Adrenal gland (tissue), 19 donors: ENCODE results near the gene PRKD1. TPM values are rescaled to one million over a fixed set of nuclear protein-coding genes. Genes with fewer than 3 reads are reported as not detected.

ENCODE experiments used
- DNase-seq, 7 donors: peaks; one replicate each; pipeline ENCODE4 v3.0.0-alpha.2; 2019 to 2020
- H3K27ac ChIP-seq, 5 donors: fragments of 200-600 bp; sonication (generic) in 4 of 5; 1 replicate in 3 of 5; 2 replicates in 2 of 5; pipeline versions ENCODE4 v1.5.1 to v1.8.0; 2016 to 2020; ENCODE audit warnings: mild to moderate bottlenecking in 1 of 5
- H3K27me3 ChIP-seq: fragments of 200-600 bp; 2 replicates; pipeline ENCODE4 v1.8.0; 2021
- H3K36me3 ChIP-seq, 2 donors: fragments of 200-600 bp; replicated peaks in 1 of 2; 1 replicate in 1 of 2; 2 replicates in 1 of 2; pipeline versions ENCODE4 v1.5.1 to v1.8.0; 2018 to 2022
- H3K4me1 ChIP-seq, 2 donors: fragments of 200-600 bp; replicated peaks in 1 of 2; 1 replicate in 1 of 2; 2 replicates in 1 of 2; pipeline versions ENCODE4 v1.5.1 to v1.8.0; 2018 to 2021
- H3K4me3 ChIP-seq, 4 donors: fragments of 200-600 bp; sonication (generic) in 3 of 4; one replicate each; pipeline ENCODE4 v1.5.1; 2016 to 2018
- H3K9me3 ChIP-seq, 3 donors: fragments of 200-600 bp; sonication (generic) in 1 of 3; replicated peaks in 1 of 3; 1 replicate in 2 of 3; 2 replicates in 1 of 3; pipeline versions ENCODE4 v1.5.1 to v1.8.0; 2016 to 2021
- POLR2A ChIP-seq, 2 donors: fragments of 450-650 bp; IDR thresholded peaks; one replicate each; pipeline ENCODE4 v1.6.1; 2017; ENCODE audit warnings: antibody characterized with exemption in 2 of 2, mild to moderate bottlenecking in 2 of 2, moderate library complexity in 1 of 2
- WGBS, 4 donors: extraction: QIAGEN DNeasy Blood & Tissue Kit in 2 of 4; methylation state at CpG; one replicate each; pipeline versions ENCODE4 v1.1.5 to v1.1.7; 2013 to 2017; 5-methylcytosine and 5-hydroxymethylcytosine counted together
- intact Hi-C, 2 donors: fragments of 100-400 bp; cut with DNase I; formaldehyde crosslinking; loops; one replicate each; pipeline versions ENCODE4 v1.14.1 to v1.15.0; 2022 to 2023
- long read RNA-seq, 10 donors: library from polyadenylated mRNA in 3 of 10; unstranded in 2 of 10; stranded (forward) in 1 of 10; transcript quantifications; one replicate each; pipeline ENCODE4 v2.0.0 and lab custom pipeline, GENCODE V29; 2021 to 2026
- polyA plus RNA-seq, 3 donors: library from polyadenylated mRNA; stranded (reverse); fragments of 200-250 nt in 2 of 3; fragments of 350-450 nt in 1 of 3; fragmentation: Illumina TruSeq in 1 of 3; extraction: RNeasy Lipid Tissue Mini Kit (QIAGEN cat#74804) in 1 of 3; gene quantifications; one replicate each; pipeline ENCODE4 v1.2.3, GENCODE V29; 2013 to 2014
- total RNA-seq, 9 donors: library from RNA; depleted of rRNA in 4 of 9; stranded (reverse); fragments of >200 nt in 4 of 9; fragments of 120-200 nt in 1 of 9; fragmentation: NEBNext Ultra II Directional in 1 of 9; extraction: Animal tissue kit (Norgen Biotek cat#: 25700) in 1 of 9; gene quantifications; one replicate each; pipeline versions ENCODE4 v1.1.0 to v1.2.4, GENCODE V29; 2013 to 2023
- TF ChIP-seq, protein P1 (sequence below), 6 experiments: fragments of 450-650 bp in 4 of 6; fragments of 200-600 bp in 2 of 6; sonication (generic) in 1 of 6; IDR thresholded peaks; 1 replicate in 5 of 6; 2 replicates in 1 of 6; pipeline versions ENCODE4 v1.5.1 to v1.8.0; 2016 to 2021; ENCODE audit warnings: antibody characterized with exemption in 6 of 6, mild to moderate bottlenecking in 2 of 6, moderate library complexity in 1 of 6
- donor health status: healthy with polysubstance abuse.
- donor health status: Bipolar disorder and iron deficiency.
- donor health status: DM: yes; HTN: yes; CAD: no.
- donor health status: DM: no; HTN: no; CAD: no.
- donor health status: DM: no; HTN: no; CAD: no.
- donor health status: DM: yes; HTN: yes; CAD: no.

The PRKD1 gene
- 10 to 100 TPM in 8 of 9 donors, 1 to 10 TPM in 1; 9.9 to 30.1 (median 24.3) TPM for total RNA-seq
- polyA plus RNA-seq = 1 to 10 TPM; 6.9 to 9.2 (median 7.7) TPM
- long read RNA-seq, donor 1, partial matches to known transcripts = 7 of 7 reads
- long read RNA-seq, donor 1, other reads (novel, unspliced or antisense) = 0 of 7 reads
- long read RNA-seq, donor 2, partial matches to known transcripts = 5 of 5 reads
- long read RNA-seq, donor 2, other reads (novel, unspliced or antisense) = 0 of 5 reads
- long read RNA-seq, donor 3 = 0 reads
- long read RNA-seq, donor 4, partial matches to known transcripts = 0 of 2 reads
- long read RNA-seq, donor 4, other reads (novel, unspliced or antisense) = 2 of 2 reads
- long read RNA-seq, donor 5, partial matches to known transcripts = 10 of 12 reads
- long read RNA-seq, donor 5, other reads (novel, unspliced or antisense) = 2 of 12 reads
- long read RNA-seq, donor 6, partial matches to known transcripts = 1 of 3 reads
- long read RNA-seq, donor 6, other reads (novel, unspliced or antisense) = 2 of 3 reads
- long read RNA-seq, donor 7 = 0 reads
- long read RNA-seq, donor 8, partial matches to known transcripts = 6 of 6 reads
- long read RNA-seq, donor 8, other reads (novel, unspliced or antisense) = 0 of 6 reads
- long read RNA-seq, donor 9, partial matches to known transcripts = 5 of 5 reads
- long read RNA-seq, donor 9, other reads (novel, unspliced or antisense) = 0 of 5 reads
- long read RNA-seq, donor 10 = 0 reads

DNA sequence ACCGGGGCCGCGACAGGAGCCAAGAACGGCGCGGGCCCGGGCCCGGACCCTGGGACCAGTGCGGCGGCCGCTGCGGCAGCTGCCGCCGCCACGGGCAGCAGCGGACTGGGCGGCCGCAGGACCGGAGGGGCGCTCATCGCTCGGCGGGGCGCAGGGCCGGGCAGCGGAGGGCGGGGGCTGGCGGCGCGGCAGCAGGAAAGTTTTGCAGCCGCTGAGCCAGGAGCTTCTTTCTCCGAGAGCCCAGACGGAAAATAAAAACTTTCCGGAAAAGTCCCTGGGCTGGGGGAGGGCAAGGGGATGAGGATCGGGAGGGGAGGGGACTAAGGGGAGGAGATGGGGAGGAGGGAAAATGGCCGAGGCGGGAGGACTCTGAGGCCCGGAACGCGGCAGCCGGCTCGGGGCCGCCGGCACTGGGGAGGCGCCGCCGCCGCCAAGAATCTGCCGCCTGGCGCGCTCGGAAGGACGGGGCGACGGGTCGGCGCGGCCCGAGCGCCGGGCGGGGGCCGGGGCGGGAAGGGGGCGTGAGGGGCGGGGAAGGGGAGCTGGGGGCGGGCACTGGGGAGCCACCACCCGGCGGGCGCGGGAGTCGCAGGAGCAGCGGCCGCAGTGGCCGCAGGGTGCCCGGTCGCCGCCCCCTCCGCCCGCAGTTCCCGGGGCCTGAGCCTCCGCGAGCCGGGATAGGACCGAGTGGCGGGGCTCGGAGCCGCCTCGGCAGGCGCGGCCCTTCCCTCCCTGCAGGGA, at the start of gene PRKD1:
PRKD1 (minus strand) TSS at position 472 of the 741 bp plus-strand sequence.
- TF ChIP-seq, protein P1, sequence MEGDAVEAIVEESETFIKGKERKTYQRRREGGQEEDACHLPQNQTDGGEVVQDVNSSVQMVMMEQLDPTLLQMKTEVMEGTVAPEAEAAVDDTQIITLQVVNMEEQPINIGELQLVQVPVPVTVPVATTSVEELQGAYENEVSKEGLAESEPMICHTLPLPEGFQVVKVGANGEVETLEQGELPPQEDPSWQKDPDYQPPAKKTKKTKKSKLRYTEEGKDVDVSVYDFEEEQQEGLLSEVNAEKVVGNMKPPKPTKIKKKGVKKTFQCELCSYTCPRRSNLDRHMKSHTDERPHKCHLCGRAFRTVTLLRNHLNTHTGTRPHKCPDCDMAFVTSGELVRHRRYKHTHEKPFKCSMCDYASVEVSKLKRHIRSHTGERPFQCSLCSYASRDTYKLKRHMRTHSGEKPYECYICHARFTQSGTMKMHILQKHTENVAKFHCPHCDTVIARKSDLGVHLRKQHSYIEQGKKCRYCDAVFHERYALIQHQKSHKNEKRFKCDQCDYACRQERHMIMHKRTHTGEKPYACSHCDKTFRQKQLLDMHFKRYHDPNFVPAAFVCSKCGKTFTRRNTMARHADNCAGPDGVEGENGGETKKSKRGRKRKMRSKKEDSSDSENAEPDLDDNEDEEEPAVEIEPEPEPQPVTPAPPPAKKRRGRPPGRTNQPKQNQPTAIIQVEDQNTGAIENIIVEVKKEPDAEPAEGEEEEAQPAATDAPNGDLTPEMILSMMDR (IDR thresholded peaks at IDR 0.05) = peak in 3 of 6 experiments; percentile 15 to 40 (median 26)
- TF ChIP-seq POLR2A (IDR thresholded peaks at IDR 0.05) = peak in 1 of 2 donors; percentile 43
- intact Hi-C loops = loop anchor here (5.0 to 10.0 kb wide), 2 partner anchors 343 to 380 kb away; no protein-coding TSS in a partner anchor
- peak; percentile 67 to 81 (median 73) for DNase-seq
- Histone ChIP-seq H3K27ac (peak within 1 kb of the TSS in 4 of 5 donors; percentile 45 to 90 (median 76)), H3K4me3 (peak within 1 kb of the TSS; percentile 58 to 92 (median 68)), H3K27me3 (no peaks in the 10 kb centered on the region), H3K36me3 (no peaks in the 10 kb centered on the region), H3K9me3 (no peaks in the 10 kb centered on the region), H3K4me1 (peaks cover 20 to 23% of the 10 kb centered on the region in 2 donors)
- 0 to 1% (median 1%) methylated on average over 24 to 91 of the region's 91 CpGs for WGBS, 4 donors

DNA sequence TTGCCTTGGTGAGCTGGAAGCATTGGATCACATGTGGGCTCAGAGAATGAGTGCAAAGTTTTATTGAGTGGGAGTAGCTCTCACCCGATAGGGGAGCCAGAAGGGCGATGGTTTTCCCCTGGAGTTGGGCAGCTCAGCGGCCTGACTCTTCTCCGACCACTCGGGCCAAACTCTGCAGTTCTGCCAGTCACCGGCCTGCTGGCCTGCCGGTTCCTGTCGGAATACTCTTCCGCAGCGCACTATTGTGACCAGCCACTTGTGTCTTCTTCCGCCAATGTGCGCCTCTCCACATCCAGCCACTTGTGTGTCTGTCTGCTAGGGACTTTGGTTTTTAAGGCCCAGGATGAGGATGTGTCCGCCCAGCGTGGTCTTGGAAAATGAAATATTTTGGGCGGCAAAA, 43.5 kb upstream of the PRKD1 start:
- H3K4me1 ChIP-seq = no peaks in the 10 kb centered on the region
- WGBS, 4 donors = 94 to 96% (median 95%) methylated on average over 8 to 15 of the region's 15 CpGs
- no peak overlapping the region for H3K4me3 ChIP-seq
- no peaks in the 10 kb centered on the region for H3K9me3 ChIP-seq
- H3K27ac ChIP-seq = no peak overlapping the region
- H3K27me3 ChIP-seq = no peaks in the 10 kb centered on the region
- DNase-seq = no peak
- no peaks in the 10 kb centered on the region for H3K36me3 ChIP-seq
- intact Hi-C loops = no loop called here
- TF ChIP-seq POLR2A (IDR thresholded peaks at IDR 0.05) = no peak
- TF ChIP-seq, protein P1 (IDR thresholded peaks at IDR 0.05) = no peak

DNA sequence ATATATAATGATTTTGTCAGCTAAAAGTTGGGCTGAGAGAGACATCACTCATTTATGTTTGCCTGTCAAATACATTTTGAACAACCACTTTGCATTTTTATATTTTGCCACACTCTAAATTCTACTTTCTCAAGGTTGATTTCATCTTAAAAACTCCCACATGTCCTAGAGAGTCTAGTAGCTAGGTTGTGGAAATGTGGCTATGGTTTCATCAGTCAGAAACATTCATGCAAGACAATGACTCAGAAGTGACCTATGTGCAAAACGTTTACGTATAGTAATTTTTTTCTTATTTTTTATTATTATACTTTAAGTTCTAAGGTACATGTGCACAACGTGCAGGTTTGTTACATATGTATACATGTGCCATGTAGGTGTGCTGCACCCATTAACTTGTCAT, 27.4 kb upstream of the PRKD1 start:
- Histone ChIP-seq H3K4me3 (no peak overlapping the region), H3K9me3 (no peaks in the 10 kb centered on the region), H3K36me3 (no peaks in the 10 kb centered on the region), H3K27me3 (no peaks in the 10 kb centered on the region), H3K27ac (no peak overlapping the region), H3K4me1 (no peaks in the 10 kb centered on the region)
- TF ChIP-seq, protein P1 (IDR thresholded peaks at IDR 0.05) = no peak
- intact Hi-C loops = no loop called here
- no peak for DNase-seq
- WGBS, 4 donors = 75 to 86% (median 82%) methylated on average over 3 of the region's 3 CpGs

DNA sequence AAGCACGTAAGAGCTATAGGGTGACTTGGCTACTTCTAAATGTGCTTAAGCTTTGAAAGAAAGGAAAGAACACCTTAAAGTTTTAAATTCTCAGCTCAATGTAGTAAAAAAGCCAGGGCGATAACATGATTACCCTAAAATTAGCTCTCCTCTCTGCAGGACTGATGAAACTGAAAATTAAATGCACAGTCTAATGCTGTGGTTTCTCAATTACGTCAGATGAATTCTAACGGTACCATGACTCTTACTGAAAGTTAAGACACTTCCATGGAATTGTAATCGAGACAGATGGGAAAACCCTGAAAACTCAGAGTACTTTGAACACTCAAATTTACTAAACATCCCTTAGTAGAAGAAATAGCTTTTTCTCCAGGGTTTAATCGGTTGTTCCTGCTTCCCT, 25.9 kb upstream of the PRKD1 start:
- Histone ChIP-seq H3K27me3 (no peaks in the 10 kb centered on the region), H3K36me3 (no peaks in the 10 kb centered on the region), H3K27ac (no peak overlapping the region), H3K4me1 (no peaks in the 10 kb centered on the region), H3K4me3 (no peak overlapping the region), H3K9me3 (no peaks in the 10 kb centered on the region)
- 78 to 85% (median 81%) methylated on average over 6 of the region's 6 CpGs for WGBS, 4 donors
- TF ChIP-seq, protein P1 (IDR thresholded peaks at IDR 0.05) = no peak
- TF ChIP-seq POLR2A (IDR thresholded peaks at IDR 0.05) = no peak
- no peak for DNase-seq
- intact Hi-C loops = no loop called here
